NB4 (cell line): ENCODE data around the gene RHBDD3.

ENCODE experiments used
- CTCF ChIP-seq: IDR thresholded peaks from one replicate; pipeline ENCODE4 v1.5.1; 2012; ENCODE audit warnings: low read depth, low read length
- POLR2A ChIP-seq: IDR thresholded peaks from 2 replicates; pipeline ENCODE4 v1.6.1; 2011; ENCODE audit warnings: mild to moderate bottlenecking; ENCODE audit not compliant: insufficient read length; ENCODE audit errors: extremely low read depth

GRCh38 chr22:29253561-29254285 is 14.1 kb downstream of the RHBDD3 start:
- TF ChIP-seq POLR2A (no peak), CTCF (no peak)
